ENCODE data around the gene VIL1.

The VIL1 gene

GRCh38 chr2:218386505-218387368 lies 32.2 kb upstream of the VIL1 start:
- H3K9me3 ChIP-seq (ENCODE audit: control insufficient read depth, insufficient read depth, low read depth, low read length) = no peaks in the 10 kb centered on the region
- ChIA-PET CTCF (interaction anchor here (0.6 to 1.1 kb wide), 2 partner anchors 30 to 1906 kb away, joined by 3 read pairs; partner anchors contain the start of gene CATIP), POLR2A (interaction anchor here (0.7 kb wide), 1 partner anchor 158 kb away, joined by 3 read pairs; no protein-coding TSS in a partner anchor)
- no peak overlapping the region for H3K27ac ChIP-seq (ENCODE audit: extremely low read depth, low read depth, low read length)
- TF ChIP-seq ZNF513 (tag by site-specific recombination; IDR thresholded peaks at IDR 0.05) = peak; percentile 47; the same call in 1 of the 2 replicates
- no peak for TF ChIP-seq CTCF (tag by site-specific recombination; IDR thresholded peaks at IDR 0.05)
- no peak overlapping the region for H3K4me3 ChIP-seq (ENCODE audit: low read depth, low read length)
- H3K36me3 ChIP-seq (ENCODE audit: control insufficient read depth in 2 of 2, insufficient read depth in 1 of 2, low read length in 2 of 2) = no peaks in the 10 kb centered on the region
- 0 out of 2 replicates have a peak, but pooled peaks cover 2% of the 10 kb centered on the region for H3K4me1 ChIP-seq (ENCODE audit: control insufficient read depth, insufficient read depth, low read length)

- Histone ChIP-seq H3K27ac (ENCODE audit: extremely low read depth, low read depth, low read length) (no peak overlapping the region; the same call in 1 of the 2 replicates), H3K9me3 (ENCODE audit: control insufficient read depth, insufficient read depth, low read depth, low read length) (no peaks in the 10 kb centered on the region), H3K4me1 (ENCODE audit: control insufficient read depth, insufficient read depth, low read length) (0 out of 2 replicates have a peak, but pooled peaks cover 2% of the 10 kb centered on the region), H3K36me3 (ENCODE audit: control insufficient read depth in 2 of 2, insufficient read depth in 1 of 2, low read length in 2 of 2) (no peaks in the 10 kb centered on the region), H3K4me3 (ENCODE audit: low read depth, low read length) (peak overlapping the region; percentile 14)
- ChIA-PET CTCF (interaction anchor here (0.6 to 1.1 kb wide), 2 partner anchors 31 to 77 kb away, joined by 3 to 4 read pairs; partner anchors contain the start of gene CATIP), POLR2A (no interaction called here)
- no peak for TF ChIP-seq PBX3 (CRISPR knock-in tag; IDR thresholded peaks at IDR 0.05)
- peak; percentile 28 for TF ChIP-seq ZNF341 (tag by site-specific recombination; IDR thresholded peaks at IDR 0.05; ENCODE audit: low read depth)
- TF ChIP-seq HOXC10 (CRISPR knock-in tag; IDR thresholded peaks at IDR 0.05) = no peak
- TF ChIP-seq ZNF549 (tag by site-specific recombination; IDR thresholded peaks at IDR 0.05) = no peak
- peak; percentile 26; the same call in 1 of the 2 replicates for TF ChIP-seq ZBTB20 (tag by site-specific recombination; IDR thresholded peaks at IDR 0.05)
- TF ChIP-seq RBAK (tag by site-specific recombination; IDR thresholded peaks at IDR 0.05) = no peak
- no peak for TF ChIP-seq ZNF776 (tag by site-specific recombination; IDR thresholded peaks at IDR 0.05; ENCODE audit: borderline replicate concordance)
- no peak for TF ChIP-seq CTCF (tag by site-specific recombination; IDR thresholded peaks at IDR 0.05)
- TF ChIP-seq ZNF544 (tag by site-specific recombination; IDR thresholded peaks at IDR 0.05) = no peak
- peak; percentile 51 for TF ChIP-seq ZBTB26 (tag by site-specific recombination; optimal IDR thresholded peaks at IDR 0.05)
- TF ChIP-seq ELK4 (IDR thresholded peaks at IDR 0.05; ENCODE audit: borderline replicate concordance, low read depth, low read length) = no peak
- 0 out of 2 replicates have a peak, but pooled peaks have one; percentile 2 for TF ChIP-seq ZNF513 (tag by site-specific recombination; IDR thresholded peaks at IDR 0.05)
- no peak for TF ChIP-seq ZNF624 (tag by site-specific recombination; IDR thresholded peaks at IDR 0.05)
- TF ChIP-seq ZBTB17 (tag by site-specific recombination; IDR thresholded peaks at IDR 0.05) = 0 out of 2 replicates have a peak, but pooled peaks have one; percentile 17
- no peak for TF ChIP-seq ZNF26 (tag by site-specific recombination; IDR thresholded peaks at IDR 0.05)
- TF ChIP-seq ZNF623 (tag by site-specific recombination; IDR thresholded peaks at IDR 0.05) = no peak
- no peak for TF ChIP-seq ZNF677 (tag by site-specific recombination; IDR thresholded peaks at IDR 0.05)
Observed at GRCh38 chr2:218387369-218388194, 31.3 kb upstream of the VIL1 start.
